ENCODE results near the gene ATP8B3.

Gene ATP8B3

DNA sequence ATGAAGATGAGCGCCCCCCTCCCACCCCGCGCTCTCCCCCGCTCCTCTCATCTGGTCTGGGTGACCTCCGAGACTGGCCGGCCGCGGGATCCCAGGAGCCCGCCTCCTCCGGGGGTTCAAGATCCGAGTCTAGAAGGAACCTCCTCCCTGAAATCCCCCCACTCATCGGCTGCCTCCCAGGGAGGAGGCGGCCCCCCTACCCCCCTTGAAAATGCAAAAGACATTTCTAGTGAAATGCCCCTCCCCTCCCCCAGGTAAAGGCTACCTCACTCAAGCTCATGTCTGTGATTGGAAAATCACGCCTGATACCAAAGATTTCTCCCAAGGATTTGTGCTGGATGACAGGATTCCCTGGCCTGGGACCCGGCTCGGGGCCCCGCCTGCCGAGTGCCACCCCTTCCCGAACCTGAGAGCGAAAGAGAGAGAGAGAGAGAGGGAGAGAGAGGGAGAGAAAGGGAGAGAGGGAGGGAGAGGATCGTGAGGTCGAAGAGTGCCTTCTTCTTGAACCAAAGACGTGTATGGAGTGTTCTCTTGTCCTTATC, 35.4 kb downstream of the ATP8B3 start:
- peaks cover 52% of the 10 kb centered on the region for H3K27me3 ChIP-seq (replicated peaks)
- in situ Hi-C loops (cut with HindIII; ENCODE audit: low pct_ligation_motif_present, low sequenced_read_pairs), result no loop called here
- no peak overlapping the region for H3K27ac ChIP-seq
- no peak overlapping the region for H3K4me3 ChIP-seq (ENCODE audit: low read depth, low read length)
- H3K36me3 ChIP-seq (replicated peaks), result no peaks in the 10 kb centered on the region
- TF ChIP-seq, protein P1, sequence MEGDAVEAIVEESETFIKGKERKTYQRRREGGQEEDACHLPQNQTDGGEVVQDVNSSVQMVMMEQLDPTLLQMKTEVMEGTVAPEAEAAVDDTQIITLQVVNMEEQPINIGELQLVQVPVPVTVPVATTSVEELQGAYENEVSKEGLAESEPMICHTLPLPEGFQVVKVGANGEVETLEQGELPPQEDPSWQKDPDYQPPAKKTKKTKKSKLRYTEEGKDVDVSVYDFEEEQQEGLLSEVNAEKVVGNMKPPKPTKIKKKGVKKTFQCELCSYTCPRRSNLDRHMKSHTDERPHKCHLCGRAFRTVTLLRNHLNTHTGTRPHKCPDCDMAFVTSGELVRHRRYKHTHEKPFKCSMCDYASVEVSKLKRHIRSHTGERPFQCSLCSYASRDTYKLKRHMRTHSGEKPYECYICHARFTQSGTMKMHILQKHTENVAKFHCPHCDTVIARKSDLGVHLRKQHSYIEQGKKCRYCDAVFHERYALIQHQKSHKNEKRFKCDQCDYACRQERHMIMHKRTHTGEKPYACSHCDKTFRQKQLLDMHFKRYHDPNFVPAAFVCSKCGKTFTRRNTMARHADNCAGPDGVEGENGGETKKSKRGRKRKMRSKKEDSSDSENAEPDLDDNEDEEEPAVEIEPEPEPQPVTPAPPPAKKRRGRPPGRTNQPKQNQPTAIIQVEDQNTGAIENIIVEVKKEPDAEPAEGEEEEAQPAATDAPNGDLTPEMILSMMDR (IDR thresholded peaks at IDR 0.05; ENCODE audit: low read depth, low read length, missing control alignments), result no peak
- DNase-seq, result no peak

DNA sequence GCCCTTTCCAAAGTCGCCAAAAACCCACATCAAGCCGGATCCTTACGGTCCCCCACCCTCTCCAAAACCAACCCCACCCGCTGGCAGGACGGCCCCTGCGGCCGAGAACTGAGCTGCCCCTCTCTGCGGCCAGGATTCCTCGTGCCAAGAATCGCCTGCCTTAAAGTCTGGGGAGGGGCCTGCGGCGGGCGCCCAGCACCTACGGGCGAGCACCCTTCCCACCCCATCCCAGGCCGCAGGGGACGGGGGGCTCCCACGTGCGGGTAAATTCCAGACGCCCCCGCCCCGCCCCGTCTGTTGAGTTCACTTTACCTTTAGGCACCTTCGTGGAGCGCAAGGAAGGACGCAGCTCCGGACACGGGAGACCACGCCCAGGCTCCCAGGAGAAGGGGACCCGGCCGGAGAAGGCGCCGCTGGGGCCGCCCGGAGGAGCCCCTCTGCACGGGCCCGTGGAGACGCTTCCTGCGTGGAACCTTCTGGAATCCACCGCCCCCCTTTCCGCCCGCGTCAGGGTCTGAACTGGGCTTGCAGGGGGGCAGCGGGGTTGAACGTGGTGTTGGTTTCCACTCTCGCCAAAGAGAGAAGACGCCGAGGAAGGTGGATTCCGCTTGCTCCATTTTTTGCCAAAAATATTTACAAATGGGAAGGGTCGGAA, 36.0 kb downstream of the ATP8B3 start:
- no peak for DNase-seq
- no peaks in the 10 kb centered on the region for H3K36me3 ChIP-seq (replicated peaks)
- in situ Hi-C loops (cut with HindIII; ENCODE audit: low pct_ligation_motif_present, low sequenced_read_pairs), result no loop called here
- no peak overlapping the region for H3K27ac ChIP-seq
- TF ChIP-seq, protein P1 (IDR thresholded peaks at IDR 0.05; ENCODE audit: low read depth, low read length, missing control alignments), result no peak
- H3K27me3 ChIP-seq (replicated peaks), result peaks cover 52% of the 10 kb centered on the region
- H3K4me3 ChIP-seq (ENCODE audit: low read depth, low read length), result no peak overlapping the region

DNA sequence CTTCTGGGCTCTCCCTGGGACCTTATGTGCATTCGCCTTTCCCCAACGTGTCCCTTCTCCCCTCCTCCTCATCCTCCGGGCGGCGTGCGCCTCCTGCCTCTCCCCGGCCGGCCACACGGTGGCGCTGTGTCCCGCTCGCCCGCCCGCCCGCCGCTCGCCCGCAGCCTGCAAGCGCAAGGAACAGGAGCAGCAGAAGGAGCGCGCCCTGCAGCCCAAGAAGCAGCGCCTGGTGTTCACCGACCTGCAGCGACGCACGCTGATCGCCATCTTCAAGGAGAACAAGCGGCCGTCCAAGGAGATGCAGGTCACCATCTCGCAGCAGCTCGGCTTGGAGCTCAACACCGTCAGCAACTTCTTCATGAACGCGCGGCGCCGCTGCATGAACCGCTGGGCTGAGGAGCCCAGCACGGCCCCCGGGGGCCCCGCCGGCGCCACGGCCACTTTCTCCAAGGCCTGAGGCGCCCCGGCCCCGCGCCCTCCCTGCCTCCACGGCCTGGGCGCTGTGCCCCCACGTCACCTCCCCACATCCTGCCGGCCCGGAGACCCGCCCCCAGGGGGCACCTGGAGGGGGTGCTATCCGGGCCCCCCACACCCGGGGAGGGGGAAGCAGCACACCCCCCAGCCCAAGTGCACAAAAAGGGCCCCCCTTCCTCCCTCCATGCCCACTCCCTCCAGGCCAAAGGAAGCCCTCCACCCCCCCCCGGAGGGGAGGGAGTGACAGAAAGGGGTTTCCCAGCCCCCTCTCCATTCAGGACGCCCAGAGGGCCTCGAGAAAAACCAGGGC, 36.9 kb downstream of the ATP8B3 start:
- TF ChIP-seq, protein P1 (IDR thresholded peaks at IDR 0.05; ENCODE audit: low read depth, low read length, missing control alignments), result peak; percentile 61
- Histone ChIP-seq H3K4me3 (ENCODE audit: low read depth, low read length) (no peak overlapping the region), H3K27ac (no peak overlapping the region), H3K27me3 (replicated peaks) (peaks cover 50% of the 10 kb centered on the region), H3K36me3 (replicated peaks) (no peaks in the 10 kb centered on the region)
- DNase-seq, result no peak
- in situ Hi-C loops (cut with HindIII; ENCODE audit: low pct_ligation_motif_present, low sequenced_read_pairs), result no loop called here

DNA sequence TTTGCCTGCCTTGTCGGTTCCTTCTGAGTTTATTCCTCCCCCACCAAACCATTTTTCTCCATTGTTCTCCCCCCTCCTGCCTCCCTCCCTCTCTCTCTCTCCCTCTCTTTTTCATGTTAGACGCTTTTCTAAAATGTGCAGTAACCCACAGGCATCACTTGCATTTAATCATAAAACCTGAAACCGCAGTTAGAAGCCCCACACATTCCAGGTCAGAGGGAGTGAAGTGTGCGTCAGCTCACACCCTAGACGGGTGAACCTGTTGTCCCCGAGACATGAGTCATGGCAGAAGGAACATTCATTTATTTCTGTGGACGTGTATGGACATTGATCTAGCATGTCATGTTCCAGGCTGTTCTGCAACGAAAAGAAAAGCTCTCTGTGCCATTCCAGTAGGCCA, 38.9 kb downstream of the ATP8B3 start:
- in situ Hi-C loops (cut with HindIII; ENCODE audit: low pct_ligation_motif_present, low sequenced_read_pairs), result no loop called here
- H3K27ac ChIP-seq, result no peak overlapping the region
- no peak for DNase-seq
- no peak overlapping the region for H3K4me3 ChIP-seq (ENCODE audit: low read depth, low read length)
- no peaks in the 10 kb centered on the region for H3K36me3 ChIP-seq (replicated peaks)
- peaks cover 41% of the 10 kb centered on the region for H3K27me3 ChIP-seq (replicated peaks)
- TF ChIP-seq, protein P1 (IDR thresholded peaks at IDR 0.05; ENCODE audit: low read depth, low read length, missing control alignments), result no peak

DNA sequence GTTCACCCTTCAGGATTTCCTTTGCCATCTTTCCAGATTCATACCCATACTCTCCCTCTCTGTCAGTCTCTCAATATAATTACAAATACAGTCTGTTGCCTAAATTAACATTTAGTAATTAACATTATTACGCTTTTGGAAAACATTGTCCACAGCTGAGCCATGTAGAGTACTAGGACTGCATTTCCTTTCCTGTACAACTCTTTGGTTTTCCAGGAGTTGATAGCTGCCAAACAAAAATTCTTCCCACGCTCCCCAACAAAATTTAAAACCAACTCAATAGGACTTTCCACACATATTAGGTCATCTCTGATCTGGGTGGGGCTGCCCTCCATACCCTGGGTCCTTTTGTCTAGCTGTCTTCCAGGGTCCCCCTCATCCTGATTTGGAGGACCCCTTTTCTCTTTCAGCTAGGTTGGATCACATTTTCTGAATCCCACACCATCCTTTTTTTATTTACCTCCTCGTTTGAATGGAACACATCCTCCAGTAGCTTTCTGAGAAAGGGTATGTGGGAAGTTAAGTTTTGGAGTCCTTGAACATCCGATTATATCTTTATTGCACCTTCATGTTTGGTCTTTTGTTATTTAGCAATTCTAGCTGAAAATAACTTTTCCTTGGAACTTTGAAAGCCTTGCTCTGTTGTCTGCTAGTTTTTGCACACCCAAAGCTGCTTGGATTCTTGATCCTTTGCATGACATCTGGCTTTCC, 41.1 kb downstream of the ATP8B3 start:
- H3K27me3 ChIP-seq (replicated peaks), result peaks cover 40% of the 10 kb centered on the region
- in situ Hi-C loops (cut with HindIII; ENCODE audit: low pct_ligation_motif_present, low sequenced_read_pairs), result no loop called here
- TF ChIP-seq, protein P1 (IDR thresholded peaks at IDR 0.05; ENCODE audit: low read depth, low read length, missing control alignments), result no peak
- H3K36me3 ChIP-seq (replicated peaks), result no peaks in the 10 kb centered on the region
- no peak overlapping the region for H3K4me3 ChIP-seq (ENCODE audit: low read depth, low read length)
- no peak overlapping the region for H3K27ac ChIP-seq
- no peak for DNase-seq

Data from brain microvascular endothelial cell (primary cell).